Measurements from ENCODE around the gene ABCA4.
A peak's percentile ranks its signal among the peaks of the same experiment; 100 is the strongest.

The ABCA4 gene

GRCh38 chr1:94093996-94094395 is 27.0 kb downstream of the ABCA4 start:
- FAIRE-seq (no peak), DNase-seq (ENCODE audit: insufficient read length) (no peak)
- TF ChIP-seq POLR2AphosphoS5 (IDR thresholded peaks at IDR 0.05; ENCODE audit: low read depth, low read length) (no peak), TAF1 (IDR thresholded peaks at IDR 0.05; ENCODE audit: borderline replicate concordance, low read depth, low read length) (no peak), POLR2A (IDR thresholded peaks at IDR 0.05; ENCODE audit: low read depth, low read length) (no peak)

- FAIRE-seq = no peak
- TF ChIP-seq POLR2A (IDR thresholded peaks at IDR 0.05; ENCODE audit: low read depth, low read length) (no peak), TAF1 (IDR thresholded peaks at IDR 0.05; ENCODE audit: borderline replicate concordance, low read depth, low read length) (no peak), POLR2AphosphoS5 (IDR thresholded peaks at IDR 0.05; ENCODE audit: low read depth, low read length) (no peak)
- DNase-seq (ENCODE audit: insufficient read length) = no peak
These were observed 27.6 kb downstream of the ABCA4 start for GRCh38 chr1:94093396-94093795.

GRCh38 chr1:94092210-94092613 is 28.7 kb downstream of the ABCA4 start:
- DNase-seq (ENCODE audit: insufficient read length) (no peak), FAIRE-seq (peak; percentile 75)
- no peak for TF ChIP-seq POLR2AphosphoS5 (IDR thresholded peaks at IDR 0.05; ENCODE audit: low read depth, low read length)
- TF ChIP-seq POLR2A (IDR thresholded peaks at IDR 0.05; ENCODE audit: low read depth, low read length) = no peak
- TF ChIP-seq TAF1 (IDR thresholded peaks at IDR 0.05; ENCODE audit: borderline replicate concordance, low read depth, low read length) = no peak

GRCh38 chr1:94090761-94091160 is 30.2 kb downstream of the ABCA4 start:
- FAIRE-seq (peak; percentile 30), DNase-seq (ENCODE audit: insufficient read length) (no peak)
- no peak for TF ChIP-seq POLR2AphosphoS5 (IDR thresholded peaks at IDR 0.05; ENCODE audit: low read depth, low read length)
- no peak for TF ChIP-seq TAF1 (IDR thresholded peaks at IDR 0.05; ENCODE audit: borderline replicate concordance, low read depth, low read length)
- TF ChIP-seq POLR2A (IDR thresholded peaks at IDR 0.05; ENCODE audit: low read depth, low read length) = no peak

GRCh38 chr1:94087193-94087592 is 33.8 kb downstream of the ABCA4 start:
- FAIRE-seq (no peak), DNase-seq (ENCODE audit: insufficient read length) (no peak)
- TF ChIP-seq POLR2A (IDR thresholded peaks at IDR 0.05; ENCODE audit: low read depth, low read length) = no peak
- TF ChIP-seq POLR2AphosphoS5 (IDR thresholded peaks at IDR 0.05; ENCODE audit: low read depth, low read length) = no peak
- no peak for TF ChIP-seq TAF1 (IDR thresholded peaks at IDR 0.05; ENCODE audit: borderline replicate concordance, low read depth, low read length)

GRCh38 chr1:94084547-94084946 is 36.4 kb downstream of the ABCA4 start:
- no peak for DNase-seq (ENCODE audit: insufficient read length)
- no peak for FAIRE-seq
- TF ChIP-seq TAF1 (IDR thresholded peaks at IDR 0.05; ENCODE audit: borderline replicate concordance, low read depth, low read length) = no peak
- TF ChIP-seq POLR2AphosphoS5 (IDR thresholded peaks at IDR 0.05; ENCODE audit: low read depth, low read length) = no peak
- no peak for TF ChIP-seq POLR2A (IDR thresholded peaks at IDR 0.05; ENCODE audit: low read depth, low read length)

- no peak for FAIRE-seq
- no peak for DNase-seq (ENCODE audit: insufficient read length)
- TF ChIP-seq POLR2A (IDR thresholded peaks at IDR 0.05; ENCODE audit: low read depth, low read length) (no peak), TAF1 (IDR thresholded peaks at IDR 0.05; ENCODE audit: borderline replicate concordance, low read depth, low read length) (no peak), POLR2AphosphoS5 (IDR thresholded peaks at IDR 0.05; ENCODE audit: low read depth, low read length) (no peak)
These were observed 36.9 kb downstream of the ABCA4 start for GRCh38 chr1:94084085-94084484.

GRCh38 chr1:94083681-94084080 is 37.3 kb downstream of the ABCA4 start:
- FAIRE-seq (no peak), DNase-seq (ENCODE audit: insufficient read length) (no peak)
- no peak for TF ChIP-seq POLR2AphosphoS5 (IDR thresholded peaks at IDR 0.05; ENCODE audit: low read depth, low read length)
- no peak for TF ChIP-seq POLR2A (IDR thresholded peaks at IDR 0.05; ENCODE audit: low read depth, low read length)
- no peak for TF ChIP-seq TAF1 (IDR thresholded peaks at IDR 0.05; ENCODE audit: borderline replicate concordance, low read depth, low read length)

GRCh38 chr1:94081566-94082344 is 39.2 kb downstream of the ABCA4 start:
- no peak for TF ChIP-seq TAF1 (IDR thresholded peaks at IDR 0.05; ENCODE audit: borderline replicate concordance, low read depth, low read length)
- TF ChIP-seq POLR2AphosphoS5 (IDR thresholded peaks at IDR 0.05; ENCODE audit: low read depth, low read length) = no peak
- TF ChIP-seq POLR2A (IDR thresholded peaks at IDR 0.05; ENCODE audit: low read depth, low read length) = no peak
- FAIRE-seq = no peak
- no peak for DNase-seq (ENCODE audit: insufficient read length)

- FAIRE-seq (no peak), DNase-seq (ENCODE audit: insufficient read length) (no peak)
- TF ChIP-seq POLR2AphosphoS5 (IDR thresholded peaks at IDR 0.05; ENCODE audit: low read depth, low read length) (no peak), POLR2A (IDR thresholded peaks at IDR 0.05; ENCODE audit: low read depth, low read length) (no peak), TAF1 (IDR thresholded peaks at IDR 0.05; ENCODE audit: borderline replicate concordance, low read depth, low read length) (no peak)
These were observed 41.0 kb downstream of the ABCA4 start for GRCh38 chr1:94079989-94080388.

GRCh38 chr1:94079080-94079940 is 41.6 kb downstream of the ABCA4 start:
- peak; percentile 27 for FAIRE-seq
- no peak for TF ChIP-seq POLR2AphosphoS5 (IDR thresholded peaks at IDR 0.05; ENCODE audit: low read depth, low read length)
- TF ChIP-seq TAF1 (IDR thresholded peaks at IDR 0.05; ENCODE audit: borderline replicate concordance, low read depth, low read length) = no peak
- no peak for TF ChIP-seq POLR2A (IDR thresholded peaks at IDR 0.05; ENCODE audit: low read depth, low read length)
- DNase-seq (ENCODE audit: insufficient read length) = no peak
